Heart right ventricle (tissue), 16 donors: Measurements from ENCODE around the gene HOXC11. TPM values are rescaled to one million over a fixed set of nuclear protein-coding genes. Genes with fewer than 3 reads are reported as not detected.
A peak's percentile ranks its signal among the peaks of the same experiment; 100 is the strongest.

Experiments used
- ATAC-seq, 8 donors: fragments of 200-7000 bp; cut with Tn5 transposase; one replicate each; pipeline ENCODE4 v1.9.1; 2020; ENCODE audit warnings: mild to moderate bottlenecking in 8 of 8, moderate library complexity in 8 of 8, moderate number of reproducible peaks in 1 of 8
- DNase-seq, 2 donors: peaks; one replicate each; pipeline ENCODE4 v3.0.0-alpha.2; 2020
- H3K27ac ChIP-seq, 10 donors: fragments of 200-600 bp; sonication (generic) in 2 of 10; one replicate each; pipeline versions ENCODE4 v1.5.0 to v1.8.0; 2020 to 2022; ENCODE audit warnings: mild to moderate bottlenecking in 3 of 10
- H3K27me3 ChIP-seq, 7 donors: fragments of 200-600 bp; one replicate each; pipeline ENCODE4 v1.8.0; 2021 to 2022; ENCODE audit warnings: mild to moderate bottlenecking in 2 of 7
- H3K36me3 ChIP-seq, 9 donors: fragments of 200-600 bp; sonication (generic) in 1 of 9; one replicate each; pipeline versions ENCODE4 v1.5.0 to v1.8.0; 2020 to 2022; ENCODE audit warnings: mild to moderate bottlenecking in 2 of 9
- H3K4me1 ChIP-seq, 9 donors: fragments of 200-600 bp; sonication (generic) in 1 of 9; one replicate each; pipeline versions ENCODE4 v1.5.0 to v1.8.0; 2020 to 2022; ENCODE audit warnings: mild to moderate bottlenecking in 4 of 9
- H3K4me3 ChIP-seq, 10 donors: fragments of 200-600 bp; sonication (generic) in 2 of 10; one replicate each; pipeline versions ENCODE4 v1.5.0 to v1.8.0; 2020 to 2022; ENCODE audit warnings: mild to moderate bottlenecking in 7 of 10, moderate library complexity in 2 of 10
- H3K9me3 ChIP-seq, 11 donors: fragments of 200-600 bp in 10 of 11; sonication (generic) in 2 of 11; one replicate each; pipeline versions ENCODE4 v1.5.0 to v1.8.0; 2013 to 2022; ENCODE audit warnings: mild to moderate bottlenecking in 2 of 11, control low read depth in 1 of 11, moderate library complexity in 1 of 11
- CTCF ChIP-seq, 9 donors: fragments of 200-600 bp; sonication (generic) in 2 of 9; IDR thresholded peaks; one replicate each; pipeline versions ENCODE4 v1.5.0 to v1.8.0; 2021 to 2022; ENCODE audit warnings: antibody characterized with exemption in 9 of 9, mild to moderate bottlenecking in 5 of 9, moderate library complexity in 1 of 9
- WGBS, 2 donors: extraction: QIAGEN DNeasy Blood & Tissue Kit; methylation state at CpG; one replicate each; pipeline ENCODE4 v1.1.7; 2013; ENCODE audit warnings: inconsistent platforms in 1 of 2; 5-methylcytosine and 5-hydroxymethylcytosine counted together
- intact Hi-C, 10 donors: fragments of 100-400 bp; cut with DNase I; formaldehyde crosslinking; loops; one replicate each; pipeline versions ENCODE4 v1.11.1 to v1.14.2; 2022
- polyA plus RNA-seq, 2 donors: library from polyadenylated mRNA; stranded (reverse); fragments of 200-250 nt; gene quantifications; one replicate each; pipeline ENCODE4 v1.2.3, GENCODE V29; 2013
- total RNA-seq, 10 donors: library from RNA; stranded (reverse); fragmentation: NEBNext Ultra II Directional in 3 of 10; extraction: Animal tissue kit (Norgen Biotek cat#: 25700) in 3 of 10; gene quantifications; one replicate each; pipeline versions ENCODE4 v1.2.1 to v1.2.4, GENCODE V29; 2021 to 2023
- donor health status: Arrhythmogenic right ventricular cardiomyopathy.
- donor health status: ischemic (EF 13 %, LVEDD 7.1; RV severe dilation, severe dysfunction).
- donor health status: healthy with polysubstance abuse.
- donor health status: DM: no; HTN: yes; CAD: no.
- donor health status: DM: no; HTN: no; CAD: no.
- donor health status: ischemic (EF 25% LVEDD 6.9; RV normal size, moderate dysfunction).
- donor health status: ischemic (EF 25% LVEDD 5.7; RV mildly dilated, moderate dysfunction).
- donor health status: healthy.
- donor health status: DM: yes; HTN: yes; CAD: no.
- donor health status: Ischemic cardiomyopathy.
- donor health status: ischemic (EF 35%, LVEDD 5.7; RV mildly dilated, moderate dysfunction).
- donor health status: nonischemic (EF 11% LVEDD 7.7; RV severe dilation, severe dysfunction).
- donor health status: DM: yes; HTN: yes; CAD: no.
- donor health status: PGD.
- donor health status: ischemic (EF 29% LVEDD 5.4; RV normal size, mild dysfunction).
- donor health status: nonischemic (EF 23%, LVEDD 6.1; RV moderate dilation, normal function).

The HOXC11 gene
- total and polyA plus RNA-seq, 12 donors: not detected

GRCh38 chr12:53956251-53956887 lies 16.6 kb upstream of the HOXC11 start:
- DNase-seq (no peak), ATAC-seq (no peak)
- Histone ChIP-seq H3K9me3 (no peaks in the 10 kb centered on the region), H3K27ac (no peak overlapping the region), H3K27me3 (peaks cover 79 to 100% (median 100%) of the 10 kb centered on the region in 7 donors), H3K36me3 (no peaks in the 10 kb centered on the region), H3K4me3 (no peak overlapping the region), H3K4me1 (peaks cover 0 to 24% (median 7%) of the 10 kb centered on the region in 9 donors)
- WGBS, 2 donors: 6 to 7% methylated on average over 25 of the region's 25 CpGs
- TF ChIP-seq CTCF (IDR thresholded peaks at IDR 0.05): no peak
- intact Hi-C loops: no loop called here

- DNase-seq: no peak
- no peak for TF ChIP-seq CTCF (IDR thresholded peaks at IDR 0.05)
- 9 to 12% methylated on average over 11 of the region's 11 CpGs for WGBS, 2 donors
- intact Hi-C loops: no loop called here
- ATAC-seq: peak in 1 of 8 donors; percentile 40
- H3K36me3 ChIP-seq: no peaks in the 10 kb centered on the region
- peaks cover 0 to 18% (median 2%) of the 10 kb centered on the region in 9 donors for H3K4me1 ChIP-seq
- no peak overlapping the region for H3K4me3 ChIP-seq
- no peaks in the 10 kb centered on the region for H3K9me3 ChIP-seq
- peaks cover 78 to 100% (median 100%) of the 10 kb centered on the region in 7 donors for H3K27me3 ChIP-seq
- H3K27ac ChIP-seq: no peak overlapping the region
These were observed 15.9 kb upstream of the HOXC11 start for GRCh38 chr12:53956914-53957536.

- DNase-seq: no peak
- ATAC-seq: no peak
- no peaks in the 10 kb centered on the region for H3K9me3 ChIP-seq
- no peaks in the 10 kb centered on the region for H3K36me3 ChIP-seq
- no peak overlapping the region for H3K4me3 ChIP-seq
- TF ChIP-seq CTCF (IDR thresholded peaks at IDR 0.05): no peak
- intact Hi-C loops: no loop called here
- peaks cover 0 to 12% (median 0%) of the 10 kb centered on the region in 9 donors for H3K4me1 ChIP-seq
- H3K27me3 ChIP-seq: peaks cover 73 to 100% (median 100%) of the 10 kb centered on the region in 7 donors
- WGBS, 2 donors: 9 to 12% methylated on average over 3 of the region's 3 CpGs
- no peak overlapping the region for H3K27ac ChIP-seq
These were observed 14.8 kb upstream of the HOXC11 start for GRCh38 chr12:53958128-53958527.

GRCh38 chr12:53959314-53959713 lies 13.6 kb upstream of the HOXC11 start:
- intact Hi-C loops: no loop called here
- H3K4me1 ChIP-seq: peaks cover 0 to 11% (median 3%) of the 10 kb centered on the region in 9 donors
- H3K27ac ChIP-seq: no peak overlapping the region
- WGBS, 2 donors: 4 to 18% methylated on average over 4 of the region's 4 CpGs
- ATAC-seq: no peak
- no peak overlapping the region for H3K4me3 ChIP-seq
- DNase-seq: no peak
- no peaks in the 10 kb centered on the region for H3K36me3 ChIP-seq
- H3K9me3 ChIP-seq: no peaks in the 10 kb centered on the region
- no peak for TF ChIP-seq CTCF (IDR thresholded peaks at IDR 0.05)
- H3K27me3 ChIP-seq: peaks cover 70 to 100% (median 100%) of the 10 kb centered on the region in 7 donors
